ENCODE measurements around the gene VPS37D.

The VPS37D gene

DNA sequence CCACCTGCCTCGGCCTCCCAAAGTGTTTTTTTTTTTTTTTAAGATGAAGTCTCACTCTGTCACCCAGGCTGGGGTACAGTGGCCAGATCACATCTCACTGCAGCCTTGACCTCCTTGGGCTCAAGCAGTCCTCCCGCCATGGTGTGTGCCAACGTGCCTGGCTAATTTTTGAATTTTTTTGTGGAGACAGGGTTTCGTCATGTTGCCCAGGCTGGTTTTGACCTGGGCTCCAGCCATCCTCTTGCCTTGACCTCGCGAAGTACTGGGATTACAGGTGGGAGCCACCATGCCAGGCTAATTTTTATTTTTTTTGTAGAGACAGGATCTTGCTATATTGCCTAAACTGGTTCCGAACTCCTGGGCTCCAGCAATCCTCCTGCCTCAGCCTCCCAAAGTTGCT, 34.3 kb upstream of the VPS37D start:
- H3K4me3 Mint-ChIP-seq: no peak overlapping the region
- no peak for DNase-seq
- H3K4me1 Mint-ChIP-seq: no peaks in the 10 kb centered on the region
- H3K27me3 Mint-ChIP-seq: peaks cover 60% of the 10 kb centered on the region
- CTCF ChIA-PET: no interaction called here
- no peaks in the 10 kb centered on the region for H3K36me3 Mint-ChIP-seq
- H3K27ac Mint-ChIP-seq: no peak overlapping the region
- H3K9me3 Mint-ChIP-seq: no peaks in the 10 kb centered on the region

DNA sequence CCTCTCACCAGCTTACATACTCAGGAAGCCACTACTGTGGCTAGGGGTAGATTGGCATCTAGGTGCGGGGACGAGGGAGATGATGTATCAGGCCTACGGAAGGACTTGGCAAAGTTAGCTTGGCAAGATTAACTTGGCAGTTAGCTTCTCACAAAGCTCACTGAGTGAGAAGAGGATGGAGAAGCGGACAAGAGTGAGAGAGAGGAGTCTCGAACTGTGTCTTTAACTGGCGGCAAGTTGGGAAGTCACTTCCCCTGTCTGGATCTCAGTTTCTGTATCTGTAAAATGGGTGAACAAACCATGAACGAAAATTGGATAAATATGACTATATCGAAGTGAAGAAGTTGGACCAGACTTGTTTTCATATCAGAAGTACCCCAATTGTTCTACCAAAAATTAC, 33.8 kb upstream of the VPS37D start:
- DNase-seq: no peak
- no peaks in the 10 kb centered on the region for H3K4me1 Mint-ChIP-seq
- no peaks in the 10 kb centered on the region for H3K9me3 Mint-ChIP-seq
- no peak overlapping the region for H3K27ac Mint-ChIP-seq
- peaks cover 55% of the 10 kb centered on the region for H3K27me3 Mint-ChIP-seq
- CTCF ChIA-PET: no interaction called here
- H3K4me3 Mint-ChIP-seq: no peak overlapping the region
- H3K36me3 Mint-ChIP-seq: no peaks in the 10 kb centered on the region

DNA sequence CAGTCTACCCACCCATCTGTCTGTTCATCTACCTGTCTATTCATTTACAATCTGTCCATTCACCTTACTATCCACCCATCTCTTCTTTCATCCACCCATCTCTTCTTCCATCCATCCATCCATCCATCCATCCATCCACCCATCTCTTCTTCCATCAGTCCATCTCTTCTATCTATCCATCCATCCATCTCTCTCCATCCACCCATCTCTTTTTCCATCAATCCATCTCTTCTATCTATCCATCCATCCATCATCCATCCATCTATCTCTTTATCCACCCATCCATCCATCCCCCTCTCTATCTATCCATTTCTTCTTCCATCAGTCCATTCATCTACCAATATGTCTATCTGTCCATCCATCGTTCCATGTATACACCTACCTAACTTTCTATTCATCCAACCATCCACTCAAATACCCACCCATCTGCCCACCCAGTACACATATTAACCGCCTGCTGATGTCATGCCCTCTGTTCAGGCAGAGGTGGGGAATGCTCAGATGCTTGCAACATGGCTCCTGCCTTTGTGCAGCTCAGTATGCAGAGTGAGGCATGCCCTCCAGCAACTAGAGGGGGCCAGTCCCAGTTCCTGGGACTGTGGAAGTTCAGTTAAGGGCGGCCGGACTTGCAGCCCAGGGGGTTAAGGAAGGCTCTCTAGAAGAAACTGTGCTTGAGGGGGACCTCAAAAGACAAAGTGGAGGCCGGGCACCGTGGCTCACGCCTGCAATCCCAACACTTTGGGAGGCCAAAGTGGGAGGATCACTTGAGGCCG, 32.0 kb upstream of the VPS37D start:
- Mint-ChIP-seq H3K27me3 (peaks cover 44% of the 10 kb centered on the region), H3K4me3 (no peak overlapping the region), H3K36me3 (no peaks in the 10 kb centered on the region), H3K4me1 (no peaks in the 10 kb centered on the region), H3K9me3 (no peaks in the 10 kb centered on the region), H3K27ac (no peak overlapping the region)
- CTCF ChIA-PET: no interaction called here
- DNase-seq: no peak

DNA sequence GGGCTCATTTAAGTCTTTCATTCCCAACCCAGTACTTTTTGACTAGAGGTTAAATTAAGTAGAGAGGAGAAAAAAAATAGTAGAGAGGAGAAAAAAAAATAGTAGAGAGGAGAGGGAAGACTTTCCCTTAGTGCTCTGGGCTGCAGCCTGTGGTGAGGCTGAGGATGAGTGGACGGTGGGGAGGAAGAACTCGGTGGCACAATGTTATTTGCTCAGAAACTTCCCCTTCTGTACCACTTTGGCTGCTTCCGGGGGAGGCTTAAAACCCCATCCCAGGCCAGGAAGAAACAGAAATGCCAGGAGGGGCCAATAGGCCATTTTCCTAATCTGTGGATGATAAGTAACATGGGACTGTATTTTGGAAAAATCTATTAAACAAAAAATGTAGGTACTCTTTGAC, 28.7 kb upstream of the VPS37D start:
- Mint-ChIP-seq H3K4me3 (no peak overlapping the region), H3K27ac (no peak overlapping the region), H3K4me1 (no peaks in the 10 kb centered on the region), H3K9me3 (peaks cover 8% of the 10 kb centered on the region), H3K27me3 (peaks cover 27% of the 10 kb centered on the region), H3K36me3 (no peaks in the 10 kb centered on the region)
- CTCF ChIA-PET: interaction anchor here (1.6 kb wide), 1 partner anchor 9 kb away, joined by 5 read pairs; no protein-coding TSS in a partner anchor
- no peak for DNase-seq

DNA sequence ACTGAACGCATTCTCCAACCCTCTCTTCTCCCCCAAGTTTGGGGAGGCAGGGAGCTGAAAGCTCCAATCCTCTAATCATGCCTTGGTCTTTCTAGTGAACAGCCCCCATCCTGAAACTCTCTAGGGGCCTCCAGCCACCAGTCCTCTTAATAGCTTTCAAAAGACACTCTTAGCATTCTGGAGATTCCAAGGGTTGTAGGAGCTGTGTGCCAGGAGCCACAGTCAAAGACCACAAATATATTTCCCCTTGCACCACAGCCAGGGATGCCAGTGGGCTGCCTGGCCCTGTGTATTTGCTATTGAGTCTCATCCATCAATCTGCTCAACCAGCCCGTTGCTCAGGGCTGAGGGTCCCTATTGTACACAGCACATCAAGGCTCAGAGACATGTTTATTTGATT, 24.8 kb upstream of the VPS37D start:
- CTCF ChIA-PET: interaction anchor here (1.1 kb wide), 1 partner anchor 13 kb away, joined by 3 read pairs; no protein-coding TSS in a partner anchor

DNA sequence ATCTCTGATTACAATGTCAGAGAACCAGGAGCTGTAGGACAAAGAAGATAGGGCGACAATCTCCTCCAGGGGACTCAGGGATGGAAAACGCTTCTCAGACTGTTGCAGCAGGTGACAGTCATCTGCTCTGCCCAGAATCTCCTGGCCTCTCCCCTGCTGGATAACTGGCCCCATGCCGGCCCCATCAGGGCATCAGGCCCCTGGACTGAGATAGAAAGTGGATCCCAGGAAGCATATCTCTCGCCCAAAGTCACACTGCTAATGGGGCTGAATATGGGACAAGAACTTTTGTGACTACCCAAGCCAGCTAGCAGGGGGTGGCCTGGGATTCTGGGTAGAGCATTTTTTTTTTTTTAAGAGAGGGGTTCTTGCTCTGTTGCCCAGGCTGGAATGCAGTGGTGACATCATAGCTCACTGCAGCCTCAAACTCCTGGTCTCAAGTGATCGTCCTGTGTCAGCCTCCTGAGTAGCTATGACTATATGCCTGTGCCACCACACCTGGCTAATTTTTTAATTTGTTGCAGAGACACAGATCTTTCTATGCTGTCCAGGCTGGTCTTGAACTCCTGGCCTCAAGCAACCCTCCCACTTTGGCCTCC, 22.8 kb upstream of the VPS37D start:
- Mint-ChIP-seq H3K4me3 (no peak overlapping the region), H3K36me3 (no peaks in the 10 kb centered on the region), H3K27me3 (peaks cover 62% of the 10 kb centered on the region), H3K9me3 (peaks cover 8% of the 10 kb centered on the region), H3K4me1 (peaks cover 9% of the 10 kb centered on the region), H3K27ac (no peak overlapping the region)
- DNase-seq: no peak
- CTCF ChIA-PET: no interaction called here

More for the DNA sequence above, 24.8 kb upstream of the VPS37D start:
- no peak for DNase-seq
- Mint-ChIP-seq H3K36me3 (no peaks in the 10 kb centered on the region), H3K27ac (no peak overlapping the region), H3K27me3 (peaks cover 45% of the 10 kb centered on the region), H3K9me3 (peaks cover 8% of the 10 kb centered on the region), H3K4me1 (no peaks in the 10 kb centered on the region), H3K4me3 (no peak overlapping the region)

DNA sequence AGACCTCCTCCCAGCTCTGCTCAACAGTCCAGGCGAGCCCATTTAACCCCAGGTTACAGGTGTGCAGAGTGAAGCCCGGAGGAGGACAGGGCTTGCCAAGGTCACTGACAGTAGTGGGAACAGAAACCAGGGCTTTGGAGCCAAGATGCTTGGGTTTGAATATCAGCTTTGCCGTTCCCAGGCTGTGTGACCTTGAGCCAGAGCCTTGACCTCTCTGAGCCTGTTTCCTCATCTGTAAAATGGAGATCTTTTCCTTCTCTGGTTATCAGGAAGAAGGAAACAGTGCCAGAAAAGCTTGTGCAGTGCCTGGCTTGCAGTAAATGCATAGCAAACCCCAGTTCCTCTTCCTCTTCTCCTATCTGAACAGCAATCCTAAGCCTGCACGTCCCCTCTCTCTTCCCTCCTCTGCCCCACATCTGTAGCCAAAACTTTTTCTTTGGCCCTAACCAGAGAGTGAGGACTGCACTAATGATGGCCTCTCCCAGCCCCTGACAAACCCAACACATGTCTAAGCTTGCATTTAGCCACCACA, 21.9 kb upstream of the VPS37D start:
- Mint-ChIP-seq H3K9me3 (peaks cover 8% of the 10 kb centered on the region), H3K27ac (no peak overlapping the region), H3K36me3 (no peaks in the 10 kb centered on the region), H3K4me3 (no peak overlapping the region), H3K27me3 (peaks cover 72% of the 10 kb centered on the region), H3K4me1 (peaks cover 9% of the 10 kb centered on the region)
- CTCF ChIA-PET: interaction anchor here (0.8 to 2.0 kb wide), 2 partner anchors 16 to 39 kb away, joined by 3 to 6 read pairs; no protein-coding TSS in a partner anchor
- no peak for DNase-seq

DNA sequence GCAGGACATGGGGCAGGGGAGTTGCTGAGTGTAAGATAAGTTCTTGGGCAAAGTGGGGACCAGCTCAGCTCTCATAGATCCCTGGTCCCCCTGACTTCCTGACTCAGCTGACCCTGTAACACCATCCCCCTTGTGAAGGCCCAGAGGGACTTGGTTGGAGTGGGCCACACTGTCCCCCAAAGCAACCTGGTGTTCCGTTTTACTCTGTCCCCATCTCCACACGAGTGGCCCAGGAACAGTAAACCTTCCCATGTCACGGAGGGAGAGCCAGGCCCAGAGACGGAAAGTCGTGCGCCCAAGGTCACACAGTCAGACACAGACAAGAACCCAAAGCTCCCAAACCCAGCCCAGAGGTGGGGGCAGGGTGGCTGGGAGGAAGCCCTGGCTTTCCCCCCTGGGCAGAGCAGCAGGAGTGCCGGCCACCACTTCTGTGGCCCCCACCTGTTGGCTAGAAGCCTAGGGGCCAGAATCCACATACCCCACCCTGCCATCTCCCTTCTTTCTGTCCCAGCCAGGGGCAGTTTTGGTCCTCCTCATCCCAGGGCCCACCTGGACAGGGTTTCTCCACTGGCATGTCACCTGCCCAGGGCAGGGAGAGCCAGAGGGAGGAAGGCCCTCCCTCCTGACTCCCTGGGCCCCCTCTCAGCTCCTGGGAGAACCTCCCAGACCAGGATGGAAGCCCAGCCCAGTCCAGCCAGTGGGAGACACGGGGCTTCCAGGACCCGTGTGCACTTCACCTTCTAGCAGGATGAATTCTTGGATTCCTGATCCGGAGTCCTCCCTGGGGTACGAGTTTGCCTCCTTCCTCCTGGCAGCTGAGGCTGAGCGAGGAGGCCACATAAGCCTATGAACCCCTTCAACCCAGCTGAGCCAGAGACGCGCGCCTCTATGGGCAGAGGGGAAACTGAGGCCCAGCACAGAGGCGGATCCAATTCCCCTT, 20.6 kb upstream of the VPS37D start:
- no peak overlapping the region for H3K4me3 Mint-ChIP-seq
- no peak for DNase-seq
- no peaks in the 10 kb centered on the region for H3K9me3 Mint-ChIP-seq
- H3K27ac Mint-ChIP-seq: no peak overlapping the region
- CTCF ChIA-PET: interaction anchor here (2.0 kb wide), 1 partner anchor 18 kb away, joined by 6 read pairs; no protein-coding TSS in a partner anchor
- peaks cover 81% of the 10 kb centered on the region for H3K27me3 Mint-ChIP-seq
- H3K36me3 Mint-ChIP-seq: no peaks in the 10 kb centered on the region
- H3K4me1 Mint-ChIP-seq: peaks cover 9% of the 10 kb centered on the region

DNA sequence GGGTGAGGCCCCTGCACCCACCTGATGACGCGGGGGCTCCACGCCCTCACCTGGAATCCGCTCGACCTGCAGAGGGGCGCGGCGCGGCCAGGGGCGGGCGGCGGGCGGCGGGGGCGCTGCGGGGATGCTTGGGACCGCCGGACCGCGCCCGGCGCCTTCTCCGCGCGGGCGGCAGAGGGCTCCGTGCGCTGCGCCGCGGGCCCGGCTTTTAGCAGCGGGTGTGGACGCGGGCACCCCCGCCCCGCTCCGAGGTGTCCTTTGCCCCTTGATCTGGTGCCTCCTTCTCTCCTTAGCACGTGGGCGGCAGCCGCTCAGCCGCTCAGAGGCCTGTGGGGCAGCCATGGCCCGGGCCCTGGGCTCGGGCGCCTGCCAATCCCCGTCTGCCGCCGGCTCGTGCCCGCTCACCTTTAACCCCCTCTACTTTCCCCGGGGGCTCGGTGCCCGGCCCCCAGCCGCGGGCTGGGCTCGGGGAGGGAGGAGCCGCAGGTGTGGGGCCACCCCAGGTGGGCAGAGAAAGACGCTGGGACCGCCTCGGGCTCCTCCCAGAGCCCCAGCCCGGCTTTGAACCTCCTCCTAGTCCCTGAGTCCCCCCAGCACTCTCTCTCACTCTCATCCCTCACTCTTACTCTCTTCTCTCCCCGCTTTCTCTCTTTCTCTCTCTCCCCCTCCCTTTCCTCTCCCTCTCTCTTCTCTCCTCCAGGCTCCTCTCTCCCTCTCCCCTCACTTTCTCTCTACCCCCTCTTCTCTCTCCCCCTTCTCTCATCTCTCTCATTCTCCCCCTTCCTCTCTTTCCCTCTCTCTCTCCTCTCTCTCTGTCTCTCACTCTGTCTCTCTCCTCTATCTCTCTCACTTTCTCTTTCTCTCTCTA, 19.7 kb upstream of the VPS37D start:
- peak; percentile 44 for DNase-seq
- no peak overlapping the region for H3K27ac Mint-ChIP-seq
- no peaks in the 10 kb centered on the region for H3K36me3 Mint-ChIP-seq
- H3K27me3 Mint-ChIP-seq: peaks cover 85% of the 10 kb centered on the region
- no peaks in the 10 kb centered on the region for H3K9me3 Mint-ChIP-seq
- CTCF ChIA-PET: no interaction called here
- peak overlapping the region; percentile 12 for H3K4me3 Mint-ChIP-seq
- peaks cover 9% of the 10 kb centered on the region for H3K4me1 Mint-ChIP-seq

DNA sequence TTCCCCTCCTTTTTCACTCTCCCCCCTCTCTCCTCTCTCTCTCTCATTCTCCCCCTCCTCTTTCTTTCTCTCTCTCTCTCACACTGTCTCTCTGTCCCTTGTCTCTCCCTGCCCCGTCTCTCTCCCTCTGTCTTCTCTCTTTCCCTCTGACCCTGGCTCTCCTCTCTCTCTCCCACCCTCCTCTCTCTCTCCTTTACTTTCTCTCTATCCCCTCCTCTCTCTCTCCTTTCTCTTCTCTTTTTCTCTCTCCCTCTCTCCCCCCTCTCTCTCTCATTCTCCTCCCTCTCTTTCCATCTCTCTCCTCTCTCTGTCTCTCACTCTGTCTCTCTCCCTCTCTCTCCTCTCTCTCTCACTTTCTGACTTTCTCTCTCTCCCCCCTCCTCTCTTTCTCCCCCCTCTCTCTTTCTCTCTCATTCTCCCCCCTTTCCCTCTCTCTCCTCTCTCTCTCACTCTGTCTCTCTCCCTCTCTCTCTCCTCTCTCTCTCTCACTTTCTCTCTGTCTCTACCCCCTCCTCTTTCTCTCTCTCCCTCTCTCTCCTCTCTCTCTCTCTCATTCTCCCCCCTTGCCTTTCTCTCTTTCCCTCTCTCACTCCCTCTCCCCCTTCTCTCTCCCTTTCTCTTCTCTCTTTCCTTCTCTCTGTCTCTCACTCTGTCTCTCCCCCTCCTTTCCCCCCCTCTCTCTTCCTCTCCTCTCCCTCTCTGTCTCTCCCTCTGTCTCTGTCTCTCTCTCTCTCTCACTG, 18.9 kb upstream of the VPS37D start:
- no peak overlapping the region for H3K27ac Mint-ChIP-seq

DNA sequence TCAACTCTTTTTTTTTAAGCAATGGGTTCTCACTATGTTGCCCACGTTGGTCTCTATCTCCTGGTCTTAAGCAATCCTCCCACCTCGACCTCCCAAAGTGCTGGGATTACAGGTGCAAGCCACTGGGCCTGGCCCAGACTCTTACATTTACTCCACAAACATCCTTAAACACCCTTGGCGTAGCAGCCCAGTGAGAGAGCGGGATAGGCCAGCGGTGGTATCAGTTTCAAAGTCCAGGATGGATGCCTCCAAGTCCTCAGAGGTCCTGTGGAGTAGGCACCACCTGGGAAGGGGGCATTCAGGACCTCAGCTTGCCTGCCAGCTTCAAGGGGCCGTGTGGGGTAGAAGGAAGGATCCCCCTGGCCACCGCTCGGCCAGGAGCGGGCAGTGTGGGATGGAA, 18.1 kb upstream of the VPS37D start:
- Mint-ChIP-seq H3K9me3 (no peaks in the 10 kb centered on the region), H3K36me3 (no peaks in the 10 kb centered on the region), H3K4me3 (no peak overlapping the region), H3K27me3 (peaks cover 84% of the 10 kb centered on the region), H3K27ac (no peak overlapping the region), H3K4me1 (peaks cover 9% of the 10 kb centered on the region)
- no peak for DNase-seq
- CTCF ChIA-PET: no interaction called here

More for the DNA sequence above, 18.9 kb upstream of the VPS37D start:
- CTCF ChIA-PET: no interaction called here
- no peaks in the 10 kb centered on the region for H3K36me3 Mint-ChIP-seq
- no peak overlapping the region for H3K4me3 Mint-ChIP-seq
- H3K4me1 Mint-ChIP-seq: peaks cover 9% of the 10 kb centered on the region
- H3K9me3 Mint-ChIP-seq: no peaks in the 10 kb centered on the region
- peaks cover 89% of the 10 kb centered on the region for H3K27me3 Mint-ChIP-seq
- no peak for DNase-seq

DNA sequence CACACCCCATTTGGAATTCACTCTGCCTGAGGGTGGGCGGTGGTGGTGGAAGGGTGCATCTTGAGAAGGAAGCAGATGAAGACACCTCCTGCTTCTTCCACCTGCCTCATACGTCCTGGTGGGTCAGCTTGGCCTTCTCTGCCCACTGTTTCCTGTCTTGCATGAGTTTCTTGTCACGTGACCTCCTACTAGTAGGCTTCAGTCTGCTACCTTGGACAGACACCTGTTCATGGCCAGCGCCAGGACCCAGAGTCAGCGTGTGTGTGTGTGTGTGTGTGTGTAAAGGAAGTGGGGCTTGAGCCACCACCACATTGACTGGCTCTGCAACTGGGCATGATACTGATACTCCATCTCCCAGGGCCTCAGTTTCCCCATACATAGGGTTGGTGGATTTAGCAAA, 17.1 kb upstream of the VPS37D start:
- H3K27me3 Mint-ChIP-seq: peaks cover 74% of the 10 kb centered on the region
- H3K4me3 Mint-ChIP-seq: no peak overlapping the region
- H3K36me3 Mint-ChIP-seq: no peaks in the 10 kb centered on the region

DNA sequence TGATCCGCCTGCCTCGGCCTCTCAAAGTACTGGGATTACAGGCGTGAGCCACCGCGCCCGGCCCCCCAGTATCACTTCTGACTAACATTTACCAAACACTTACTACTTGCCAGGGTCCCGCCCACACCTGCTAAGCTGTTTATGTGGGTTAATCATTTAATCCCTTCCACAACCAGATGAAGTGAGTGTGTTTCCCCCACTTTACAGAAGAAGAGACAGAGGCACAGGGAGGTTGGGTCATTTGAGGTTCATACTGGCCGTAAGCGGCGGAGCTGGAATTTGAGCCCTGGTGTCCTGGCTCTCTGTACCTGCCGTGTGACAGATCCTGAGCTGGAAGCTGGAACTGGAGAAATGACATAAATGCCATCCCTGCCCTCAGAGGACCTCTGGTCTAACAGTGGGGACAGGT, 15.1 kb upstream of the VPS37D start:
- Mint-ChIP-seq H3K27me3 (peaks cover 54% of the 10 kb centered on the region), H3K4me3 (no peak overlapping the region)
- CTCF ChIA-PET: interaction anchor here (0.6 kb wide), 1 partner anchor 54 kb away, joined by 3 read pairs; no protein-coding TSS in a partner anchor

More for the DNA sequence above, 17.1 kb upstream of the VPS37D start:
- CTCF ChIA-PET: no interaction called here
- Mint-ChIP-seq H3K27ac (no peak overlapping the region), H3K4me1 (peaks cover 9% of the 10 kb centered on the region), H3K9me3 (no peaks in the 10 kb centered on the region)
- no peak for DNase-seq

More for the DNA sequence above, 15.1 kb upstream of the VPS37D start:
- H3K9me3 Mint-ChIP-seq: no peaks in the 10 kb centered on the region
- DNase-seq: no peak
- no peaks in the 10 kb centered on the region for H3K36me3 Mint-ChIP-seq
- peaks cover 9% of the 10 kb centered on the region for H3K4me1 Mint-ChIP-seq
- no peak overlapping the region for H3K27ac Mint-ChIP-seq
